GM21576 (cell line): Measurements from ENCODE around the gene RASA3.

Experiments used
- ATAC-seq: cut with Tn5 transposase; IDR thresholded peaks from one replicate; pipeline ENCODE4 v1.9.1; 2021; ENCODE audit warnings: mild to moderate bottlenecking, moderate library complexity; ENCODE audit not compliant: unreplicated experiment

The RASA3 gene

GRCh38 chr13:113943821-113944565 lies 188.4 kb downstream of the RASA3 start:
- no peak for ATAC-seq

- ATAC-seq, result no peak
Measured at GRCh38 chr13:113942591-113943103, 189.8 kb downstream of the RASA3 start.

GRCh38 chr13:113941571-113942191 lies 190.7 kb downstream of the RASA3 start:
- no peak for ATAC-seq

- no peak for ATAC-seq
Measured at GRCh38 chr13:113939944-113940297, 192.5 kb downstream of the RASA3 start.

GRCh38 chr13:113939129-113939943 lies 193.1 kb downstream of the RASA3 start:
- no peak for ATAC-seq

GRCh38 chr13:113938716-113939115 lies 193.7 kb downstream of the RASA3 start:
- ATAC-seq, result no peak

- ATAC-seq, result no peak
Measured at GRCh38 chr13:113938246-113938645, 194.2 kb downstream of the RASA3 start.

- ATAC-seq, result no peak
Measured at GRCh38 chr13:113937527-113938180, 194.8 kb downstream of the RASA3 start.

- ATAC-seq, result no peak
Measured at GRCh38 chr13:113937073-113937472, 195.3 kb downstream of the RASA3 start.

GRCh38 chr13:113936166-113936965 lies 196.1 kb downstream of the RASA3 start:
- no peak for ATAC-seq

GRCh38 chr13:113935001-113935844 lies 197.2 kb downstream of the RASA3 start:
- ATAC-seq, result no peak

GRCh38 chr13:113934576-113934975 lies 197.8 kb downstream of the RASA3 start:
- ATAC-seq, result no peak

- ATAC-seq, result no peak
Measured at GRCh38 chr13:113933901-113934300, 198.5 kb downstream of the RASA3 start.

GRCh38 chr13:113931841-113932459 lies 200.5 kb downstream of the RASA3 start:
- no peak for ATAC-seq

GRCh38 chr13:113930671-113931637 lies 201.5 kb downstream of the RASA3 start:
- no peak for ATAC-seq

GRCh38 chr13:113929628-113930615 lies 202.5 kb downstream of the RASA3 start:
- ATAC-seq, result no peak
